GM20000 (cell line): ENCODE results near the gene NOM1.
A peak's percentile ranks its signal among the peaks of the same experiment; 100 is the strongest.

ENCODE experiments used
- DNase-seq: peaks from one replicate; pipeline ENCODE4 v3.0.0; 2012; ENCODE audit warnings: low spot score
- TF ChIP-seq, protein P1 (sequence below): IDR thresholded peaks from 2 replicates; pipeline ENCODE4 v1.5.1; 2012; ENCODE audit warnings: mild to moderate bottlenecking, control low read depth; ENCODE audit errors: extremely low read depth, missing control alignments

Gene NOM1

DNA sequence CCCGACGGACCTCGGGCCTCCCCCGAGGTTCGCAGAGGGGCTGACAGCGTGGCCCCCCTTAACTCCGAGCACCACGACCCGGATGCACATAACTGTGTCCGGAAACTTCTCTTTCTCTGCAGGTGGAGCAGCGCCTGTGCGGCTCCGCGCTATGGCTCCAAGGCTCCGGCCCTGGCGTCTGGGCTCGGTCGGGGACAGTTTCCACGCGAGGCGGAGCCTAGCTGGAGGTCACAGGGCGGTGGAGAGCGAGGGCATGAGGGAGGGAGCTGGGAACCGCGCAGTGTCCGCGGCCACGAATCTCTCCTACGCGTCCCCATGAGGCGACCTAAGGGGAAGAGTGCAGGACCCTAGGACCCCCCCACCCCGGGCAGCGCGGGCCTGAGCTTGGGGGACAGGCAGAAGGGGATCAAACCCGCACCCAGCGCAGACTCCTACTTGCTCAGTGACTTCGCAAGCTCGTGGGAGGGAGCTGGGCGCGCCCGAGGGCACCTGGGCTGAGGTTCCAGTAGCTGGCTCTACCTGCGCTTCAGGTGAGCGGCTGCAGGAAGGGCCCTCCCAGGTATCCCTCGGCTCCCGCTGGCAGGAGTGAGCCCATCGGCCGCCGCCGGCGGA lies 69.6 kb downstream of the NOM1 start:
- TF ChIP-seq, protein P1, sequence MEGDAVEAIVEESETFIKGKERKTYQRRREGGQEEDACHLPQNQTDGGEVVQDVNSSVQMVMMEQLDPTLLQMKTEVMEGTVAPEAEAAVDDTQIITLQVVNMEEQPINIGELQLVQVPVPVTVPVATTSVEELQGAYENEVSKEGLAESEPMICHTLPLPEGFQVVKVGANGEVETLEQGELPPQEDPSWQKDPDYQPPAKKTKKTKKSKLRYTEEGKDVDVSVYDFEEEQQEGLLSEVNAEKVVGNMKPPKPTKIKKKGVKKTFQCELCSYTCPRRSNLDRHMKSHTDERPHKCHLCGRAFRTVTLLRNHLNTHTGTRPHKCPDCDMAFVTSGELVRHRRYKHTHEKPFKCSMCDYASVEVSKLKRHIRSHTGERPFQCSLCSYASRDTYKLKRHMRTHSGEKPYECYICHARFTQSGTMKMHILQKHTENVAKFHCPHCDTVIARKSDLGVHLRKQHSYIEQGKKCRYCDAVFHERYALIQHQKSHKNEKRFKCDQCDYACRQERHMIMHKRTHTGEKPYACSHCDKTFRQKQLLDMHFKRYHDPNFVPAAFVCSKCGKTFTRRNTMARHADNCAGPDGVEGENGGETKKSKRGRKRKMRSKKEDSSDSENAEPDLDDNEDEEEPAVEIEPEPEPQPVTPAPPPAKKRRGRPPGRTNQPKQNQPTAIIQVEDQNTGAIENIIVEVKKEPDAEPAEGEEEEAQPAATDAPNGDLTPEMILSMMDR = no peak
- DNase-seq = peak; percentile 52

DNA sequence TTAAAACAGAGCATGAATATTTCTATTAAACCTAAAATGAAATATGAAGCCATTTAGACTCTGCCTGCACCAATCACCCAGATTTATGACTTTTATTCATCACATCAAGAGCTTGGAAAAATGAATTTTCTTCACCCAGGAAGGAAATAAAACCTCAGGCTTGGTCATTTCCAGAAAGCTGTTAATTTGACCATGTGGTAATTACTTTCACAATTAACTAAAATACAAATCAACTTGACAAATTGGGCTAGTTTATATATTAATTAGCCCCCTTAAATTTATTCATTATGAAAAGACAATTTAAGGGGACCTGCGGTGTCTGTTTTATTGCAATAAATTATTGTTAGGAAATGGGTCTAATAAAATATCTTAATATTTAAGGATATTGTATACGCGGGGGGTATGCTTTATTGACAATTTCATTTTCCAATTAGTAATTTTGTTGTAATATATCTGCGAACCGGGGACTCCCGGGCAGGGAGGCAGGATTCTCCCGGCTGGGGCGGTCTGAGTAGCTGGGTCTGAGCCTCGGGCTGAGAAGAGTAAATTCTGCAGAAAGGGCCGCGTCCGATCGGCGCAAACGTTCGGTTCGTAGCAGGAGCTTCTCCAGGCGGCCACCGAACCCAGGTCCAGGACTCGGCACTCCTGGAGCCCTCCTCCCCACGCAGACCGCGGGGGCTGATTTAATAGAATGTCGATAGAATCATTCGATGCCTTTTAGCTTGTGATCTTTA lies 70.4 kb downstream of the NOM1 start:
- DNase-seq = no peak
- TF ChIP-seq, protein P1 = no peak

DNA sequence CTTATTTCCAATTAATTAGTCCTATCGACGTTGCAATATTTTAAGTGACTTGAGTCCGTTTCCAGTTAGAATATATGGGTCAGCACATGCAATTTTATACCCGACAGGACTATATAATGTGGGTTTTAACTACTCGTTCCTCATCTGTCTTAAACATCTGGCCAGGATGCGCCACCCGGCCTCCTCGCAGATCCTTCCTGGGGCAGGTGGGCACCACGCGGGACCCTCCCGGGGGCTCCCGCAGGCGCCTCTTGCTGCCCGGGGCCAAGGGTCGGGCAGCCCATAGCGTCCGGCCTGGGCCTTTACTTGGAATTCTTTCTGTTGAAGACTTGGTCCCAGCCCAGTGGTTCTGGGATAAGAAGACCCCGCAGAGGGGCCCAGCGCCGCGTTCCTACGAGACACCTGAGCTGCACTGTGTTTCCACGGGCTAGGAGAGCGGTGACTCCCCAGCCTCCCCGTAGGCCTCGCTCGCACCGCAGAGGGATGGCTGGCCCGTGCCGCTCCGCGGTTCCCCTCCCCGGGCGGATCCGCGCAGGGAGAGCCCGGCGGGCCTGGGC lies 71.1 kb downstream of the NOM1 start:
- peak; percentile 45 for DNase-seq
- TF ChIP-seq, protein P1 = no peak

DNA sequence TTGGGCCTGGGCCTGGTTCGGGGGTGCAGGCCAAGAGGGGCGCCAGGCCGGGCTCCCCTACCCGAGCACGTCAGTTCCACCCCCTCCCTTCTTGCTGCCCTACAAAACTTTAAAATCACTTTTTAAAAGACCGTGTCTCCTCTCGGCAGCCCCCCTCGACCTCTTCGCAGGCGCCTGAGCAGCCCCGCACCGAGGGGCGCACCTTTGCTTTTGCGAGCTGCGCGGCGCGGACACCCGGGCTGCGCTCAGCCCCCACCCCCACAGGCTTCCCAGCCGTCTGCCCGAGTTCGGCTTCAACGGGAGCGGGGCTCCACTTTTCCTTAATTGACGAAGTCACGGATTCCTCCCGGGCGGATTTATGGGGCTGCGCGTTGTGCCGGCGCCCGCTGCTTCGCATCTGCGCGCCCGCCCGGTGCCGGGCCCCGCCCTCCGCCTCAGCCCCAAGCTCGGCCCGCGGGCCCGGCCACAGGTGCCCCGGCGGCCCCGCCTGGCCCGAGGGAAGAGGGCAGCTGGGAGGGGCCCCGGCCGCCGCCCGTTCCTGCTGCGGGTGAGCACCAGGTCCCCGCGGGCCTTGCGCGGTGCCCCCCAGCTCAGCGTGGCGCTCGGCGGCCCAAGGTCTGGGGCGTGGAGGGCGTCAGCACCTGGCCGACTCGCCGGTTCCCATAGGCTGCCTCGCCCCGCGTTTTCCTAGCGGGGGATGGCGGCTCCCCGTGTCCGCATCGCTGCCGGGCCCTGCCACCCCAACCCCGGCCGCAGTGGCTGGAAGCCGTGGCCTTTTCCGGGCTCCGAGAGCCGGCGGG lies 71.8 kb downstream of the NOM1 start:
- TF ChIP-seq, protein P1 = no peak
- peak; percentile 52 for DNase-seq

DNA sequence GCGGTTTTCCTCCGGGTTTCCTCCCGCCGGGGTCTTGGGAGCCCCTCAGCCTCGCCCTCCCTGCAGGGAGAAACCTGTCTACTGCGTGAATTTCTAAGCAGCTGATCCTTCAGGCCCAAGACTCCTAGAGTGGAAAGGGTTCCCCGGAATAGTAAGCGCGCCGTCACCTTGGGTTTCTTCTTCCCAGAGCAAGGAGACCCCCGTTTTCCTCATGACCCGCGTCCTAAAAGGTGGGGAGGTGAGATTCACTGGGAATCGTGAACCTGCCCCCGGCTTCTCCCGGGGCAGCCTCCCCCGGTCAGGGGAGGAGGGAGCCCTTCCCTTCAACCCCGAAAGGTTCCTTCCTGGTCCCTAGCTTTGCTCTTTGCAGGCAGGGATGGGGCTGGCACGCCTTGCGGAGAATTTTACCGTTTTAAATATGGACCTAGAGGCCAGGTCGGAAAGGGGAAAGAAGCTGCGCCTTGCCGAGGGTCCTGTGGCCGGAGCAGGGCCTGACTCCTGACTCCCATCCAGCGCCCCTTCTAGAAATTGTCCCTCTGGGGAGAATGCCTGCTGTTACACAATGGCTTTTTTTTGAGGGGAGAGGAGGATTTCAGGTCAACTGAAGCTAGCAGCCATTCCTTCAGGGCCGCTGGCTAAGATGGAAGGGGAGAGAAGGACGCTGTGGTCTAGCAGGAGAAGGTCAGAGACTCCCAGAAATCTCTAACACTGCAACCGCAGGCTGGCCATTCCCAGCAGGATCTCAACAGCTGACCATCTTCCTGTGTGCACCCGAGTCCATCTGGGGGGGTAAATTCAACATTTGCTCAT lies 72.6 kb downstream of the NOM1 start:
- no peak for DNase-seq
- TF ChIP-seq, protein P1 = no peak
